Choroid plexus epithelial cell (primary cell): ENCODE measurements around the gene ATP6V1A.
A peak's percentile ranks its signal among the peaks of the same experiment; 100 is the strongest.

ENCODE experiments used
- DNase-seq: peaks from one replicate; pipeline ENCODE4 v3.0.0-alpha.2; 2010; ENCODE audit warnings: low read depth
- H3K4me3 ChIP-seq: 2 replicates; pipeline ENCODE4 v1.5.1; 2011; ENCODE audit warnings: low read depth, mild to moderate bottlenecking, control low read depth, low read length, moderate library complexity
- CTCF ChIP-seq: conservative IDR thresholded peaks from 2 replicates; pipeline ENCODE4 v1.5.1; 2011; ENCODE audit warnings: low read depth, mild to moderate bottlenecking, control low read depth, inconsistent platforms, low read length, moderate library complexity

The ATP6V1A gene

GRCh38 chr3:113764698-113765097, 17.9 kb downstream of the ATP6V1A start:
- no peak overlapping the region for H3K4me3 ChIP-seq
- TF ChIP-seq CTCF: no peak
- DNase-seq: no peak

GRCh38 chr3:113769551-113769950, 22.7 kb downstream of the ATP6V1A start:
- peak; percentile 72 for DNase-seq
- no peak overlapping the region for H3K4me3 ChIP-seq
- TF ChIP-seq CTCF: peak; percentile 27

GRCh38 chr3:113771993-113772392, 25.2 kb downstream of the ATP6V1A start:
- TF ChIP-seq CTCF: no peak

DNA sequence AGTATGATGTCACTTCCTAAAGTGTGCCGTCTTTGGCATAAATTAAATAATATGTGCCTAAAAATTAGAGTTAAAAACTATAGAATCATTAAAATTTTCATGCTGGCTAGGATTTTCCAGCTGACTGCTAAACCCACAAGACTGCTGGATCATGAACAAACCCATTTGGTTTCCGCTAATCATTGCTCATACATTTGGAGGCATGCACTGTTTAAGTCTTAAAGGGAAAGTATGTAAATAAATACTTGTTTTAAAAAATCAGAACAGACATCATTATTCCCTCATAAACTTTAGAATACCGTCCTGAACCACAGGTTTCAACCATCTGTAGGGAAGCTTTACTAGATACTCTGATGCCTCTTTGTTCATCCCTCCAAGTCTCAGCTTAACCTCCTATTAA, 26.5 kb downstream of the ATP6V1A start:
- H3K4me3 ChIP-seq: no peak overlapping the region
- peak; percentile 67 for DNase-seq
- no peak for TF ChIP-seq CTCF

More at GRCh38 chr3:113771993-113772392, 25.2 kb downstream of the ATP6V1A start:
- no peak for DNase-seq
- no peak overlapping the region for H3K4me3 ChIP-seq

DNA sequence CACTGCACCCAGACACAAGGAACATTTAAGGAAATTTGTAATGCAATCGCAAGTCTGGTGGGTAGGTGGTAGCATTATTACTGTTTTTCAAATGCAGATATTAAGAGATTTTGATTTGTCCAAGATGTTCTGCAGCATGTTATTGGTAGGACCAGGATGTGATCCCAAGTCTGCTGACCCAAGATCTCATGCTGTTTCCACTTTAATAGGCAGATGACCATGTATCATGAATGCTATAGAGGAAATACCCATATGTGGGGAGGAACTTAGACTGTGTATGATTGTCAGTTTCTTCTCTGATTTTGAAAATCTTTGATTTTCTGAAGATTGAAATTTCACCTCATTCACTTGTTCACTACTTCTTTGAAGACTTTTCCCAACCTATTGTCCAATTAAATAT, 28.7 kb downstream of the ATP6V1A start:
- no peak for DNase-seq
- H3K4me3 ChIP-seq: no peak overlapping the region
- TF ChIP-seq CTCF: no peak

GRCh38 chr3:113776564-113776963, 29.7 kb downstream of the ATP6V1A start:
- no peak overlapping the region for H3K4me3 ChIP-seq
- no peak for TF ChIP-seq CTCF
- no peak for DNase-seq

DNA sequence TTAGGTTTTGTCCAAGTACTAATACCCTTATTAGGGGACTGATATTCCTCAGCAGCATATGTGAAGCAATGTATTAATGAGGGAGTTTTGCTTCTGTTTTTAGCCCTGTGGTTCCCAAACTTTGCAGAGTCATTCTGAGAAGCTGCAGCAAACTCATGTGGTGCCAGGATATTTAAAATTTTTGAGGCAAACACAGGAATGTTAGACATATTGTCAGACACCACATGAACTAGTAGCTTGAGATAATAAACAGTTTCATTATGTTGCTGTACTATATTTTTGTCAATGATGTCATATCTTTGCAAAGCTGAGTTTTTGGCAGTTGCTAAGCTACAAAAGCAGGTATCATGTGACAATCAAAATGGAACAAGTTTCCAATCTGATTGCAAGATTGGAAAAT, 36.6 kb downstream of the ATP6V1A start:
- no peak for TF ChIP-seq CTCF
- DNase-seq: peak; percentile 99
- H3K4me3 ChIP-seq: no peak overlapping the region
